IPS-NIHi7 (cell line): ENCODE data around the gene ZDHHC3.

ENCODE experiments used
- DNase-seq: peaks from one replicate; pipeline ENCODE4 v3.0.0; 2012; ENCODE audit warnings: mixed read lengths; ENCODE audit errors: extremely low spot score

The ZDHHC3 gene

DNA sequence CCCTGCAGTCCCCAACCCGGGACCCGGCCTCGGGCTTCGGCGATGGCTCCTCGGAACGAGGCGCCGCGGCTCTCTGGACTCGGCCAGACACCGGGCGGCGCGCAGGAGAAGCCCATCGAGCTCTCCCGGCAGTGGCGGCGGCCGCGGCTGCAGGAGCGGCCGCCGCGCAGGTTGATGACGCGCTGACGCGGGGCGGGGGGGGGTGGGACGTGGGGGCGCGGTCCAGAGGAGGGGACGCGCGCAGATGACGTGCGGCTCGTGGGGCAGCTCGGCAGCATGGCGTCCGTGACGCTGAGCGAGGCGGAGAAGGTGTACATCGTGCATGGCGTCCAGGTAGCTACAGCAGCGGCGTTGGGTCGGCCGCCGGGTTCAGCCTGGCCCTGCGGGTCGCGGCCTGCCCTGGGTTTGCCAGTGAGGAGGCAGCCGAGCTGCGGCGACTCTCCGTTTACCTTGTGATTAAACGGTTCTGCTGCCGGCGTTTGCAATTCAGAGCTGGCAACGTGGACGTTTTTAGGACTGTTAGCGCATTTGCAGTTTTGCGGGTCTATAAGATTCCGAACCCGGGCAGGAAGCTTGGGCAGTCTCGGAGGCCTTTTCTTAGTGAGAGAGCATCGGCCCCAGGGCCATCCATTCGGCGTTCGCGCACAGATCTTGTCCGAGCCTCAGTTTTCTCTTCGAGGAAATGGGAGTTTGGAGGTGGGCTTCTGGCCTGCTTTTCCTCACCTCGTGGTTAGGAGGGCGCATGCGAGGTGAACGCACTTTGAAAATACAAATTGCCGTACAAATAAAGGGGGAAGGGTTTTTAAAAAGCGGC, at the start of gene ZDHHC3, which contains the start of gene EXOSC7:
ZDHHC3 (minus strand) TSS at position 173 of the 814 bp plus-strand sequence. CDS start 16,738 bp downstream, outside the sequence.
EXOSC7 (plus strand) TSS at position 243 of the 814 bp plus-strand sequence; CDS start at position 277, 34 bp downstream.
- DNase-seq: peak; percentile 97

DNA sequence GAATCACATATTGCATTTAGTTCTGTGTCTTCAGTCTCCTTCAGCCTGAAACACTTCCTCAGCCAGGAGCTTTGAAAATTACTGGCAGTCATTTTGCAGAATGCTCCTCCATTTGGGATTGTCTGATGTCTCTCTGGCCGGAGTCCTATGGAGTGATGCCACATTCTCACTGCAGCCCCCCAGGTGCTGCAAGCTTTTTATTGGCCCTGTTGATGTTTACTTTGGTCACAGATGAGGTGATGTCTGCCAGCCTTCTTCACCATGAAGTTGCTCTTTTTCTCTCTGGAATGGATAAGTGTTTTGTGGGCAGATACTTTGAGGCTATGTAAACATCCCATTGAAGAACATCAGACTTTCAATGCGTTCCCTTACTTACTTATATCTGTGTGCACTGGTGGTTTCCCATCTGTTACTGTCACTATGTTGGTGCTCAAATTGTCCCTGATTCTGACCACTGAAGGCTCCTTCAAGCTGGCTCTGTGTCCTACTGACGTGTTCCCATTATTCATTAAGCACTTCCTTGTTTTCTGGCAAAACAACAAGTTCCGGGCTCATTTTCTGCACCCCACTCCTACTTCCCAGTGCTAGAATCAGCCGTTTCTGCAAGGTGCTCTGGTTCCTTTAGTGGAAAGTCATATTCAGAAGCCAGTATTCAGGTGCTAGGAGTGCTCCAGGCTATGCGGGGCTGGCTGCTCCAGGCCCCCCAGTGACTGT, 48.7 kb upstream of the ZDHHC3 start:
- no peak for DNase-seq

DNA sequence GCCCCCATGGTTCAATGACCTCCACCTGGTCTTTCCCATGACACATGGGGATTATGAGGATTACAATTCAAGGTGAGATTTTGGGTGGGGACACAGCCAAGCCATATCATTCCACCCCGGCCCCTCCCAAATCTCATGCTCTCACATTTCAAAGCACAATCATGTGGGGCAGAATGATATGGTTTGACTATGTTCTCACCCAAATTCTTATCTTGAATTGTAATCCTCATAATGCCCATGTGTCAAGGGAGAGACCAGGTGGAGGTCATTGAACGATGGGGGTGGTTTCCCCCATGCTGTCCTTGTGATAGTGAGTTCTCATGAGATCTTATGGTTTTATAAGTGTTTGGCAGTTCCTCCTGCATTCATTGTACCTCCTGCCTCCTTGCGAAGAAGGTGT, 47.7 kb upstream of the ZDHHC3 start:
- DNase-seq: no peak

GRCh38 chr3:45021524-45022297, 45.7 kb upstream of the ZDHHC3 start:
- no peak for DNase-seq

DNA sequence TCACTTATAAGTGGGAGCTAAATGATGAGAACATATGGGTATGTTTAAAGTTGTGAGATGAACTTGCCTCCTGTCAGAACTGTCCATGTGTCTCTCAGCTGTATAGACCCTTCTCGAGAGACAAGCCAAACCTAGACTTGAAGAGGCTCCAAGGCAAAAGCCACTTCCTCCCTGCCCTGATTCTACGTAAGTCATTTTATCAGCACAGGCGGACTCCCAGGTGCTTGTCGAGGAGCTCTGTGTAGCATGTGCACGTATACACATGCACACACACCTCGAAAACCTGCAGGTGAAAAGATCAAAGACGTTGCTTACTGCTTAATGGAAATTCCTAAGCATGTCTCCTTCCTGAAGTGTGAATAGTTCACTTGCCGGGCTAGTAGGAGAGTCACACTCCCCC, 44.6 kb upstream of the ZDHHC3 start:
- no peak for DNase-seq

DNA sequence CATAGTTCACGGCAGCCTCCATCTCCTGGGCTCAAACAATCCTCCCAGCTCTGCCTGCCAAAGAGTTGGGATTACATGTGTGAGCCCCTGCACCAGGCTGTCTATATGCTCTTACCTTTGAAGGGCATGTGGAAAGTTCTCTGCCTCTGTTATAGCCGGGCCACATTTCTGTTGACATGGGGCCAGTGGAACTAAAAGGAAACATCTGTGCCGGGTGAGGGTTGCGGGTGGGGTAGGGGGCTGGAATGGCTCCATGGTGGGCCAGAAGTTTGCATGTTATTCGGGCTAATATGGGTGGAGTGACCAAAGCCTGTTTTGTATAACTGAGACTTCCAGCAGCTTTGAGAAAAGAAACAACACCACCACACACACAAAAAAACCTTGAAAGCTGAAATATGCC, 41.8 kb upstream of the ZDHHC3 start:
- DNase-seq: no peak

GRCh38 chr3:45016916-45017315, 40.9 kb upstream of the ZDHHC3 start:
- no peak for DNase-seq

DNA sequence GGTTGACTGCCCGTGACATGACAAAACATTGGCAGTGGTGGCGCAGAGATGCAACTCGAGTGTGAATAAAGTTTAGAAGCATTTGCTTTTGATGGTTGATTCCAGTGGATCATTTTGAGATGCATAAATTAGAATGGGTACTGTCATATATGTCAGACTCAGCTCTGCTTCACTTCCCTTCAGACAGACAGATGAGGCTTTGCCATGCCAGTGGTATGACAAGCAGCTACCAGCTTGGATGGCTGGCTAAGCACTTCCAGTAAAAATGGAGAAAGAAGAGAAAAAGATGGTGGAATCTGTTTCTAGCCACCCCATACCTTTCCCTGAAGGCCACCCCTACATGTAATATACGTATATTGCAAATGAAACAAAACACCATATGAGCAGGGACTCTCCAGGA, 36.6 kb upstream of the ZDHHC3 start:
- no peak for DNase-seq

DNA sequence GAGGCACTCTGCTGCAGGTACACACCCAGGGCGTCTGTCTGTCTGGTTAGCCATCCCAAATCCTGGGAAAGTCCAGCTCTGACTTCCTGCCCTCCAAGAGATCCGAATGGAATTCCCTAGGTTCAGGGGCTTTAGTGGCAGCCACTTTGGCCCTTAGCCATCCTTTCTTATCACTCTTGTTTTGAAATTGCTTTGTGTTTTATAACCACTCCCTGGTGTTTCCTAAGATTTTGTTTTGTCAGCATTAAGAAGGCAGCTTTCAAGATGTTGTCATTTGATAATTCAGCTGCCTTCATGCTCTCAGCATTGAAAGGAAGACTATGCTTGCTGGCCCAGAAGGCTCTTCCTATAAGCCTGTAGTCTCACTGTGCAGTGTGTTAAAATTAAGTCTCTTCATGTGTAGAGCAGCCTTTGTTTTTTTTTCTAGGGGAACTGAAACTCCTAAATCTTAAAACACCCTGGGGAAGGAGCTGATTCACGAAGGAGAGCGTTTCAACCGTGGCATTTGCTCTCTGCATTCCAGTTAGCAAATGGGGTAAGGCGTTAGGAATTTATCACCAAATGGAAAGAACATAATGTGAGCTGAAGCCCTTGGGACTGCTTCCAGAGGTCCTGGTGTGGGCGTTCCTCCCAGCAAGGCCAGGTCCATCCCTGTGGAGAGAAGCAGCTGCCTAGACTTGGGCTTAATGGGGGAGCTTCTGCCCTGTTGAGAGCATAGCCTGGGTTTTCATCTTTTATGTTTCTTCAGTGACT, 36.0 kb upstream of the ZDHHC3 start:
- DNase-seq: no peak

- no peak for DNase-seq
Observed at GRCh38 chr3:45010811-45011333, 34.9 kb upstream of the ZDHHC3 start.

DNA sequence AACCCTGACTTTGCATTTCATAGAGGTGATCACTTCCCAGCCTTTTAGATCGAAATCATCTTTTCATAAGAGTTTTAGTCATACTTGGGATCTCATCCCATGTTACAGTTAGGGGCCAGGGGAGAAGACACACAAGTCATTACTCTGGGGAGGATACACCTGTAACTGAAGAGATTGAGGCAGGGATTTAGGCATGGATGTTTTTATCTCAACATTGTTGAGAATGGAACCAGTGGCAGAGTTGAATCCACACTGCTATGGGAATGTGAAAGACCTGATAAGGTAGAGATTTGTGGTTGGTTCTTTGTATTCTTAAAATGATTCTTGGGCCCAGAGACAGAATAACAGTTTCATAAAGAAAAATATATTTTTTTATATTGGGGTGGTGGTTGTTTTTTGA, 33.9 kb upstream of the ZDHHC3 start:
- no peak for DNase-seq

DNA sequence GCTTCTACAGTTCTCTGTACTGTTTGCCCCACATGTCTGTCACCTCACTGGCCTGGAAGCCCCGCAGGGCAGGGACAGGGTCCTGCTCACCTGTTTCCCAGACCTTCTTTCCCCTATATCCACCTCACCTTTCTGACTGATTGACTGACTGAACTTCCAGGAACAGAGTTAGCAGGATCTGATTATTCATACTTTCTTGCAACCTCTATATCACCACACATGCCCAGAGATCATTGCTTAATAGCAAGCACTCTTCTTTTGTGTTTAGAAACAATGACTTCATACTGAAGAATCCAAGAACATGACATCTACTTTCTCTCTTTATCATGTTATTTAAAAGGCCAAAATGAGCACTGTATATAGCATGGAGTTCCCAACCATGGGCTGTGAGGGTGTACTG, 32.1 kb upstream of the ZDHHC3 start:
- DNase-seq: no peak

- no peak for DNase-seq
Observed at GRCh38 chr3:45007091-45007490, 31.1 kb upstream of the ZDHHC3 start.

- DNase-seq: no peak
Observed at GRCh38 chr3:45003859-45004258, 27.9 kb upstream of the ZDHHC3 start.

GRCh38 chr3:45003406-45003805, 27.4 kb upstream of the ZDHHC3 start:
- DNase-seq: no peak

DNA sequence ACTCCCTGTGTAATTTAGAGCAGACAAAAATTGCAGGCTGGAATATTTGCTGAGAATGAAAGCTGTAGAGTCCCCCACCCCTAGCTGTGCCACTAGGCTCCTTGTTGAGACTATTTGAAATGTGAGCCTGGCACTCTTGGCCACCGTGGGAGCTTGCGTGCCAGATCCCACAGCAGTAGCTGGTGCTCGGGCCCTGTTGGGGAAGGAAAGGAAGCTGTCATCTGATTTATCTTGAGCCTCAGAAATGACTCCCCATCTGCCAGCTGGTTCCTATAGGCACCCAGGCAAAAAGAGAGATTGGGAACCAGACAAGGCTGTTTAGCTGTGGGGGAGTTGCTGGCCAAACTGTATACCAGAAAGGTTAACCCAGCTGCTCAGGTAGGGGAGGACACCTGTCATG, 26.7 kb upstream of the ZDHHC3 start:
- no peak for DNase-seq

DNA sequence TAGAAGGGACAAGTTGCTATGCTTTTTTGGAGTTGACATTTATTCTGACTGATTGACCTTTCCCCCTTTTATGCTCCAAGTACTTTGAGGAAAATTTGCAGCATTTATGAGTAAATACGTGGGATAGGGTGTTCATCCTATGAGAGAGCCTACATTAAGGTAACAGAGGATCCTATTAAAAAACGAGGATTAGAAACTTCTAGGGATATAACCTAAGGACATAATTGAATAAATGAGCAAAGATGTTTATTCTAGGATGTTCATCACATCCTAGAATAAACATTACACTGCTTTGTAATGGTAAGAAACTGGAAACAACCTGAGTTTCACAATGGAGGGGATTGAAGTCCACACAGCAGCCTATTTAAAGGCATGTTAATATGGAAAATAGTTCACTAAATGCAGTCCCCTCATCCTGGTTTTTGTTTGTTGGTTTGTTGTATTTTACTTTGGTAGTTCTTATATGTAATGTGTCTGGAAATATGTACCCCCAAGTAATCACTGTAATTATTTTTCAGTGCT, 26.2 kb upstream of the ZDHHC3 start:
- no peak for DNase-seq

DNA sequence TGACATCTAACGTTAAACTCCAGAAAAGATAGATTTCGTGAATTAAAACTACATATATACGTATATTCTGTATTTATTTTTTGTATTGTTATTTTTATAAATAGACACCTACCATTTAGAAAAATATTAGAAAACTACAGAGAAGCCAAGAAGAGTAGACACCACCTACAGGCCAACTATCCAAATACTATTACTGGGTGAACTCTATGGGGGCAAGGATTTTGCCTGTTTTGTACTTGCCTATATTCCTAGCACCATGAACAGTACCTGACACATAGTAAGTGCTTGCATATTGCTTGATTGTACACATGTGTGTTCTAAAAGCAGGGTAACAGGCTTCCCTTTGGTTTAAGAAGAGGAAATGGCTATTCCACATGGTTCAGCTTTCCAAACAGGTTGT, 25.8 kb upstream of the ZDHHC3 start:
- DNase-seq: no peak

GRCh38 chr3:45000823-45001222, 24.8 kb upstream of the ZDHHC3 start:
- DNase-seq: no peak

GRCh38 chr3:44999782-45000181, 23.8 kb upstream of the ZDHHC3 start:
- no peak for DNase-seq

GRCh38 chr3:44996556-44996969, 20.6 kb upstream of the ZDHHC3 start:
- DNase-seq: no peak
